Right lobe of liver (tissue), 6 donors: Measurements from ENCODE around the gene CCL27. TPM values are rescaled to one million over a fixed set of nuclear protein-coding genes. Genes with fewer than 3 reads are reported as not detected.

Experiments
- ATAC-seq, 4 donors: fragments of 200-7000 bp; cut with Tn5 transposase; one replicate each; pipeline ENCODE4 v1.9.1; 2020; ENCODE audit warnings: mild to moderate bottlenecking in 4 of 4, moderate library complexity in 4 of 4
- DNase-seq, 3 donors: peaks; one replicate each; pipeline ENCODE4 v3.0.0-alpha.2; 2020
- H3K27ac ChIP-seq, 3 donors: fragments of 200-600 bp; one replicate each; pipeline ENCODE4 v1.8.0; 2022
- H3K27me3 ChIP-seq, 2 donors: fragments of 200-600 bp; one replicate each; pipeline ENCODE4 v1.8.0; 2022
- H3K36me3 ChIP-seq, 4 donors: fragments of 200-600 bp; sonication (generic) in 1 of 4; one replicate each; pipeline versions ENCODE4 v1.5.1 to v1.8.0; 2017 to 2022; ENCODE audit warnings: control low read depth in 1 of 4
- H3K4me1 ChIP-seq, 4 donors: fragments of 200-600 bp; sonication (generic) in 1 of 4; one replicate each; pipeline versions ENCODE4 v1.5.1 to v1.8.0; 2017 to 2022; ENCODE audit warnings: control low read depth in 1 of 4
- H3K4me3 ChIP-seq, 3 donors: fragments of 200-600 bp; one replicate each; pipeline ENCODE4 v1.8.0; 2022
- H3K9me3 ChIP-seq, 4 donors: fragments of 200-600 bp; sonication (generic) in 1 of 4; one replicate each; pipeline versions ENCODE4 v1.5.1 to v1.8.0; 2017 to 2022; ENCODE audit warnings: control low read depth in 1 of 4
- CTCF ChIP-seq, 4 donors: fragments of 200-600 bp in 3 of 4; fragments of 450-650 bp in 1 of 4; IDR thresholded peaks; one replicate each; pipeline versions ENCODE4 v1.5.1 to v1.8.0; 2016 to 2022; ENCODE audit warnings: antibody characterized with exemption in 4 of 4, mild to moderate bottlenecking in 2 of 4
- POLR2A ChIP-seq: fragments of 450-650 bp; IDR thresholded peaks from one replicate; pipeline ENCODE4 v1.6.1; 2017; ENCODE audit warnings: antibody characterized with exemption, mild to moderate bottlenecking
- WGBS: methylation state at CpG from one replicate; pipeline ENCODE4 v1.1.6; 2018; ENCODE audit warnings: low coverage, low lambda C conversion rate; ENCODE audit not compliant: insufficient coverage; ENCODE audit errors: missing lambda C conversion rate; 5-methylcytosine and 5-hydroxymethylcytosine counted together
- intact Hi-C, 2 donors: fragments of 100-400 bp; cut with DNase I; formaldehyde crosslinking; loops; one replicate each; pipeline versions ENCODE4 v1.11.2 to v1.14.1; 2022
- total RNA-seq, 6 experiments: library from RNA; depleted of rRNA in 2 of 6; stranded (reverse); fragments of >200 nt in 2 of 6; fragmentation: NEBNext Ultra II Directional in 3 of 6; extraction: Animal tissue kit (Norgen Biotek cat#: 25700) in 3 of 6; gene quantifications; one replicate each; pipeline versions ENCODE4 v1.1.0 to v1.2.4, GENCODE V29; 2016 to 2023
- donor health status: DM: no; HTN: yes; CAD: no.
- donor health status: DM: no; HTN: no; CAD: no.
- donor health status: DM: no; HTN: no; CAD: no.
- donor health status: DM: no; HTN: yes; CAD: no.
- donor health status: DM: no; HTN: yes; CAD: no.

CCL27 gene
- total RNA-seq, 6 experiments from 2014 or later: not detected

- Histone ChIP-seq H3K4me3 (no peak overlapping the region), H3K4me1 (peaks cover 0 to 4% (median 0%) of the 10 kb centered on the region in 4 donors), H3K9me3 (no peaks in the 10 kb centered on the region), H3K36me3 (no peaks in the 10 kb centered on the region), H3K27ac (no peak overlapping the region), H3K27me3 (no peaks in the 10 kb centered on the region)
- TF ChIP-seq CTCF (IDR thresholded peaks at IDR 0.05): no peak
- no peak for TF ChIP-seq POLR2A
- intact Hi-C loops: no loop called here
- ATAC-seq: peak in 1 of 4 donors; percentile 52
- DNase-seq: peak in 1 of 3 donors; percentile 47
- 73% methylated on average over 4 of the region's 8 CpGs for WGBS
Observed at GRCh38 chr9:34659592-34660253, 2.7 kb downstream of the CCL27 start.

GRCh38 chr9:34658461-34658860 lies 4.0 kb downstream of the CCL27 start:
- intact Hi-C loops: no loop called here
- no peak for ATAC-seq
- Histone ChIP-seq H3K27me3 (no peaks in the 10 kb centered on the region), H3K27ac (no peak overlapping the region), H3K9me3 (no peaks in the 10 kb centered on the region), H3K36me3 (no peaks in the 10 kb centered on the region), H3K4me1 (no peaks in the 10 kb centered on the region), H3K4me3 (no peak overlapping the region)
- TF ChIP-seq CTCF (IDR thresholded peaks at IDR 0.05) (no peak), POLR2A (no peak)
- DNase-seq: no peak
- WGBS: 89% methylated on average over 14 of the region's 14 CpGs

- no peak for DNase-seq
- H3K27ac ChIP-seq: no peak overlapping the region
- no peak for ATAC-seq
- no peaks in the 10 kb centered on the region for H3K36me3 ChIP-seq
- no peak for TF ChIP-seq CTCF (IDR thresholded peaks at IDR 0.05)
- no peak for TF ChIP-seq POLR2A
- H3K4me1 ChIP-seq: peaks cover 0 to 13% (median 6%) of the 10 kb centered on the region in 4 donors
- WGBS: 80% methylated on average over 2 of the region's 5 CpGs
- H3K9me3 ChIP-seq: no peaks in the 10 kb centered on the region
- intact Hi-C loops: no loop called here
- H3K27me3 ChIP-seq: no peaks in the 10 kb centered on the region
- H3K4me3 ChIP-seq: no peak overlapping the region
Observed at GRCh38 chr9:34656992-34657391, 5.5 kb downstream of the CCL27 start.

GRCh38 chr9:34655394-34655793 lies 7.1 kb downstream of the CCL27 start:
- Histone ChIP-seq H3K27ac (no peak overlapping the region), H3K36me3 (no peaks in the 10 kb centered on the region), H3K27me3 (no peaks in the 10 kb centered on the region), H3K9me3 (no peaks in the 10 kb centered on the region), H3K4me1 (peaks cover 0 to 25% (median 10%) of the 10 kb centered on the region in 4 donors), H3K4me3 (no peak overlapping the region)
- ATAC-seq (no peak), DNase-seq (no peak)
- TF ChIP-seq POLR2A (no peak), CTCF (IDR thresholded peaks at IDR 0.05) (no peak)
- intact Hi-C loops: no loop called here
- 89% methylated on average over 2 of the region's 5 CpGs for WGBS
